Memory B cell (primary cell): ENCODE measurements around the gene TTLL8.

Source experiments
- ATAC-seq: fragments of 150-1000 bp; cut with Tn5 transposase; 2 replicates; pipeline ENCODE4 v1.10.0; 2021; ENCODE audit warnings: low read depth, mild to moderate bottlenecking, moderate library complexity
- DNase-seq, 2 donors: peaks; one replicate each; pipeline ENCODE4 v3.0.0; 2022; ENCODE audit warnings: low spot score in 2 of 2
- H3K27ac Mint-ChIP-seq: one replicate; pipeline ENCODE4 v1.8.0; 2022; ENCODE audit warnings: mild to moderate bottlenecking, moderate library complexity, mixed read lengths
- H3K27me3 Mint-ChIP-seq: one replicate; pipeline ENCODE4 v1.8.0; 2022; ENCODE audit warnings: mixed read lengths
- H3K36me3 Mint-ChIP-seq: one replicate; pipeline ENCODE4 v1.8.0; 2022; ENCODE audit warnings: mild to moderate bottlenecking, mixed read lengths
- H3K4me1 Mint-ChIP-seq: one replicate; pipeline ENCODE4 v1.8.0; 2022; ENCODE audit warnings: mixed read lengths
- H3K4me3 Mint-ChIP-seq: one replicate; pipeline ENCODE4 v1.8.0; 2022; ENCODE audit warnings: mild to moderate bottlenecking, moderate library complexity, mixed read lengths
- H3K9me3 Mint-ChIP-seq: one replicate; pipeline ENCODE4 v1.8.0; 2022; ENCODE audit warnings: mixed read lengths

The TTLL8 gene

DNA sequence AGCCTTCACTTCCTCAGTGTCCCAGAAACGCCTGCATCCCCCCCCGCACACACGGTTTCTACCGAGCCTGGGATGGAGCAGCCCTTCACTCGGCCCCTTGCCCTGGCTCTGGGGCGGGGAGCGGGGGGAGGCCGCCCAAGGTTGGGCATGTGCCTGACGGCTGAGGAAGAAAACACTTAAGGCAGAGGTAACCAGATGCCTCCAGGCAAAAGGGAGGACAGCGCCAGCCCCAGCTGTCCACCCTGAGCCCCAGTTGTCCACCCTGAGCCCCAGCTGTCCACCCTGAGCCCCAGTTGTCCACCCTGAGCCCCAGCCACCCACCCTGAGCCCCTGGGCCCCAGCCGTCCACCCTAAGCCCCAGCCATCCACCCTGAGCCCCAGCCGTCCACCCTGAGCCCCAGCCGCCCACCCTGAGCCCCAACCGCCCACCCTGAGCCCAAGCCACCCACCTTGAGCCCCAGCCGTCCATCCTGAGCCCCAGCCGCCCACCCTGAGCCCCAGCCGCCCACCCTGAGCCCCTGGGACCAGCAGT lies 3.8 kb upstream of the TTLL8 start:
- ATAC-seq: no peak
- H3K4me1 Mint-ChIP-seq: peaks cover 4% of the 10 kb centered on the region
- H3K9me3 Mint-ChIP-seq: no peaks in the 10 kb centered on the region
- no peaks in the 10 kb centered on the region for H3K36me3 Mint-ChIP-seq
- no peak overlapping the region for H3K4me3 Mint-ChIP-seq
- no peak for DNase-seq
- H3K27me3 Mint-ChIP-seq: peaks cover 22% of the 10 kb centered on the region
- H3K27ac Mint-ChIP-seq: no peak overlapping the region

- Mint-ChIP-seq H3K36me3 (no peaks in the 10 kb centered on the region), H3K4me1 (peaks cover 7% of the 10 kb centered on the region), H3K27ac (no peak overlapping the region), H3K27me3 (peaks cover 27% of the 10 kb centered on the region), H3K4me3 (no peak overlapping the region), H3K9me3 (no peaks in the 10 kb centered on the region)
- ATAC-seq (no peak), DNase-seq (no peak)
These were observed 3.2 kb upstream of the TTLL8 start for GRCh38 chr22:50061141-50061823.

DNA sequence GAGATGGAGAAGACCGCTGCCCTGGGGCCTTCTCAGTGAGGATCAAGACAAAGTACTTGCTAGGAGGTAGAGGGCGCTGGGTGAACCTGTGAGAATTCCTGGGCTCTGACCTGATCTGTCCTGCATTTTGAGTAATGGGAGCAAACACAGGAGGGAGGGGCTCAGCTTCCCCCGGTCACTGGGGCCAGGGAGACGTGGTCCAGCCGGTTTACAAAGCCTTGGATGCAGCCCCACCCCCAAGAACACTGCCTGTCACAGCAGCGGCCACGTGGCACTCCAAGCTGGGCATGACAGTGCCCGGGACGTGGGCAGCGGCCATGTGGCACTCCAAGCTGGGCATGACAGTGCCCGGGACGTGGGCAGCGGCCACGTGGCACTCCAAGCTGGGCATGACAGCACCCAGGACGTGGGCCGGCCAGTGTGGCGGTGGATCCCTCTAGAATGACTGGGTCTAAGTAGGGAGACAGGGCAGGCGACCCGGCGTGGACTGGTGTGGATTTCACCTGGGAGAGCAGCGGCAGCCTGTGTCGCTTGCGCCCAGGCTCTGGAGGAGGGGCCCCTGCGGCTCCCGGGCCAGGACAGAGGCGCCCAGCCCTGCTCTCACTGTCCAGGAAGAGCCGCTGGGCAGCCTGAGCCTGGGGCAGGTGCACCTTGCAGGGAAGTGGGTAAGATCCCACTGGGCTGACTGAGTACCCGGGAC lies 2.5 kb upstream of the TTLL8 start:
- H3K27me3 Mint-ChIP-seq: peaks cover 28% of the 10 kb centered on the region
- DNase-seq: no peak
- H3K36me3 Mint-ChIP-seq: no peaks in the 10 kb centered on the region
- ATAC-seq: no peak
- H3K4me3 Mint-ChIP-seq: no peak overlapping the region
- H3K9me3 Mint-ChIP-seq: no peaks in the 10 kb centered on the region
- H3K27ac Mint-ChIP-seq: no peak overlapping the region
- peaks cover 13% of the 10 kb centered on the region for H3K4me1 Mint-ChIP-seq

GRCh38 chr22:50059881-50060262 lies 1.8 kb upstream of the TTLL8 start:
- DNase-seq (no peak), ATAC-seq (no peak)
- Mint-ChIP-seq H3K4me3 (no peak overlapping the region), H3K9me3 (no peaks in the 10 kb centered on the region), H3K4me1 (peaks cover 13% of the 10 kb centered on the region), H3K36me3 (no peaks in the 10 kb centered on the region), H3K27ac (no peak overlapping the region), H3K27me3 (peaks cover 27% of the 10 kb centered on the region)

DNA sequence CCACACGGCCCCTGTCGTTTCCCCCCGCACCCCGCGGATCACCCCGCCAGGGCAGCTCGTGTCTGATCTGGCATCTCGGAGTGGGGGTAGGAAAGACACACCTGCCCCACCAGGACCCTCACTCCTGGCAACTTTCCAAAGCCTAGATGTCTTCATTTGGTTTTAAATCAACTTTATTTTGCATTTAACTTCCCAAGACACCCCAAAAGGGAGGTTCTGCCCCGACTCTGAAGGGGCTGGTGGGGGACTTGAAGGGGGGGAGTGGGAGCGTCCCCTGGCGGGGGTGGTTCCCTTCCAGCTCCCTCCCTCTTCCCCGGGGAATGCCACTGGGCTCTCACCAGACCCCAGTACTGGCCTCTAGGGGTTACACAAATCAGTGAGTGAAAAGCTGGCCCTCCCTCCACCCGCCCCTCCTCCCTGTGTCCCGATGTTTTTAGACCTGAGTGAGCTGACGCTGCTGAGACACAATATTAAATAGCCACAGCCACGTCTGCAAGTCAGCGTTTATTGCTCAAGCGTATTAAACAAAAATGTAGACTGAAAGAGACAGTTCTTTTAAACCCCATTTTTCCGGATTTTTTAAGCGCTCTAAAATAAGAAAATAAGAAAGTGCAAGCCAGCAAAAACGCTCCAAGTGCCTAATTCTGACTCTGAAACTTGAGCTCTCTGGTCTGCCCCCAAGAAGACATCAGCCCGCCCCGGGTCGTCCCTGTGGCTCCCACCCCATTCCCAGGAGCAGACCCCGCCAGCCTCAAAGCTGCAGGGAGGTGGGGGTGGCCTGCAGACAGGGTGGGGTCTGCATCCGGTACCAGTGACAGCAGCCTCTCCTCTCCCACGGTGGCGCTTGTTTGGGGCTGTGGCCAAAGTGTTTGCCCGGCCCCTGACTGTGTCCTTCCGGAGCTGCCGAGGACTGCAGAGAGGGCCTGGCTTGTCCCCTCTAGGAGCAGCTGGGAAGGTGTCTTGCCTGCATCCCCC lies 1.1 kb upstream of the TTLL8 start:
- DNase-seq (no peak), ATAC-seq (no peak)
- Mint-ChIP-seq H3K9me3 (peaks cover under 1% of the 10 kb centered on the region), H3K27ac (no peak overlapping the region), H3K27me3 (peaks cover 25% of the 10 kb centered on the region), H3K4me1 (peaks cover 13% of the 10 kb centered on the region), H3K36me3 (no peaks in the 10 kb centered on the region), H3K4me3 (no peak overlapping the region)

- Mint-ChIP-seq H3K9me3 (peaks cover 5% of the 10 kb centered on the region), H3K4me1 (peaks cover 19% of the 10 kb centered on the region), H3K27me3 (peaks cover 32% of the 10 kb centered on the region), H3K27ac (no peak overlapping the region), H3K4me3 (peak overlapping the region; percentile 51), H3K36me3 (no peaks in the 10 kb centered on the region)
- no peak for ATAC-seq
- DNase-seq: no peak
These were observed 629 bp downstream of the TTLL8 start for GRCh38 chr22:50057278-50058060.

DNA sequence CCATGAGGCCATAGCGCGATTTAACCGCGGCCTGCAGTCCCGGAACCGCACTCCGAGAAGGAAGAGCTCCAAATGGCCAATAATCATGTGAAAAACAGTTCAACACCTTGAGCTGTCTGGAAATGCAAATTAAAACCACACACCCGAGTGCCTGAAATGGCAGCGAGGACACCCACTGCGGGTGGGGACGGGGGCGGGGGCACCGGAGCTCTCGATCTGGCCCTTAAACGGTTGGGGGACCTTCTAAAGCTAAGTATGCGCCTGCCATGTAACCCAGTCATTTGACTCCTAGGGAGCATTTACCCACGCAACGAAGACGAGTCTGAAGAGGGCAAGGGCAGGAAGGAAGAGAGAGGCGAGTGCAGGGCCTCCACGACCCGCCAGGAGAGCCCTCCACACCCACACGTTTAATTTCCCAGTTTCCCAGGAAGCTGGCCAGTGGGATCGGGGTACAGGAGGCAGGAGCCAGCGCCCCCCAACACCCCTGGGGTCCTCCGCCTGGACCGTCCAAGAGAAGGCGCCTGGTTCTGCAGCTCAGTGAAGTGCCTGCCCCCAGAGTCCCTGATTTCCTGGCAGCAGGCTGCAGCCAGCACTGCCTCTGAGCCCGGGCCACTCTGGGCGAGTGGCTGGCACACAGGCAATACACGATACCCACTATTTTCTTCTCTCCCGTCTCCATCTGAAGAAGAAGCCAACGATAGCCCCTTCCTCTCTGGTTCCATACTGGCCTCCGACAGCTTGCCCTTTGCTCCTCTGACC lies 1.7 kb downstream of the TTLL8 start:
- Mint-ChIP-seq H3K9me3 (peaks cover 9% of the 10 kb centered on the region), H3K4me3 (peak overlapping the region; percentile 51), H3K4me1 (peaks cover 19% of the 10 kb centered on the region), H3K36me3 (no peaks in the 10 kb centered on the region), H3K27ac (no peak overlapping the region), H3K27me3 (peaks cover 38% of the 10 kb centered on the region)
- peak; percentile 55 for ATAC-seq
- no peak for DNase-seq

DNA sequence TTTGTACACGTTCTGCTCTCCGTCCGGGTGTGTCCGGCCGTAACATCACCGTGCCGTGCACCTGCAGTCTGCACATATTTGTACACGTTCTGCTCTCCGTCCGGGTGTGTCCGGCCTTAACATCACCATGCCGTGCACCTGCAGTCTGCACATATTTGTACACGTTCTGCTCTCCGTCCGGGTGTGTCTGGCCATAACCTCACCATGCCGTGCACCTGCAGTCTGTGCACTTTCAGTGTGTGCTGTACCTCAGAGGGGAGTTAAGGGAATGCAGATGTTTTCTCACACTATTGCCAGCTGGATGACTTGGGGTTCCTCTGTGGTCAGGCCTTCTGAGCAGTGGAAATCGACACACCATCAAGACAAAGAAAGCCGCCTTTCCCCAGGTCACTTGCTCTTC lies 4.2 kb downstream of the TTLL8 start:
- no peak overlapping the region for H3K4me3 Mint-ChIP-seq
- H3K4me1 Mint-ChIP-seq: peaks cover 19% of the 10 kb centered on the region
- ATAC-seq (peak; percentile 10), DNase-seq (no peak)
- peaks cover 9% of the 10 kb centered on the region for H3K9me3 Mint-ChIP-seq
- peaks cover 46% of the 10 kb centered on the region for H3K27me3 Mint-ChIP-seq
- H3K27ac Mint-ChIP-seq: no peak overlapping the region
- no peaks in the 10 kb centered on the region for H3K36me3 Mint-ChIP-seq

- peaks cover 40% of the 10 kb centered on the region for H3K27me3 Mint-ChIP-seq
- ATAC-seq (no peak), DNase-seq (no peak)
- peaks cover 15% of the 10 kb centered on the region for H3K4me1 Mint-ChIP-seq
- no peak overlapping the region for H3K4me3 Mint-ChIP-seq
- H3K9me3 Mint-ChIP-seq: peaks cover 9% of the 10 kb centered on the region
- no peaks in the 10 kb centered on the region for H3K36me3 Mint-ChIP-seq
- no peak overlapping the region for H3K27ac Mint-ChIP-seq
These were observed 6.2 kb downstream of the TTLL8 start for GRCh38 chr22:50051930-50052329.

GRCh38 chr22:50049299-50050195 lies 8.6 kb downstream of the TTLL8 start:
- H3K36me3 Mint-ChIP-seq: no peaks in the 10 kb centered on the region
- no peak for DNase-seq
- H3K27ac Mint-ChIP-seq: no peak overlapping the region
- no peak for ATAC-seq
- peaks cover 31% of the 10 kb centered on the region for H3K27me3 Mint-ChIP-seq
- peaks cover 6% of the 10 kb centered on the region for H3K4me1 Mint-ChIP-seq
- H3K9me3 Mint-ChIP-seq: peaks cover 9% of the 10 kb centered on the region
- H3K4me3 Mint-ChIP-seq: no peak overlapping the region

GRCh38 chr22:50048836-50049235 lies 9.3 kb downstream of the TTLL8 start:
- DNase-seq (no peak), ATAC-seq (no peak)
- Mint-ChIP-seq H3K9me3 (peaks cover 5% of the 10 kb centered on the region), H3K27ac (no peak overlapping the region), H3K27me3 (peaks cover 27% of the 10 kb centered on the region), H3K36me3 (no peaks in the 10 kb centered on the region), H3K4me3 (no peak overlapping the region), H3K4me1 (peaks cover 4% of the 10 kb centered on the region)

GRCh38 chr22:50048061-50048765 lies 9.9 kb downstream of the TTLL8 start:
- DNase-seq (no peak), ATAC-seq (no peak)
- H3K9me3 Mint-ChIP-seq: peaks cover 7% of the 10 kb centered on the region
- H3K4me1 Mint-ChIP-seq: no peaks in the 10 kb centered on the region
- H3K27ac Mint-ChIP-seq: no peak overlapping the region
- peaks cover 27% of the 10 kb centered on the region for H3K27me3 Mint-ChIP-seq
- no peaks in the 10 kb centered on the region for H3K36me3 Mint-ChIP-seq
- H3K4me3 Mint-ChIP-seq: no peak overlapping the region
